Dendritic cell treated with granulocyte-macrophage colony-stimulating factor and Interleukin-4, amounts not matched to agents 40 ng/mL and 50 ng/mL, for 4 days (primary cell): ENCODE results near the gene COL8A2.
A peak's percentile ranks its signal among the peaks of the same experiment; 100 is the strongest.

Experiments used
- H3K27ac Mint-ChIP-seq: one replicate; pipeline ENCODE4 v1.8.0; 2022; ENCODE audit warnings: mild to moderate bottlenecking, mixed read lengths
- H3K27me3 Mint-ChIP-seq: one replicate; pipeline ENCODE4 v1.8.0; 2022; ENCODE audit warnings: mild to moderate bottlenecking, mixed read lengths
- H3K36me3 Mint-ChIP-seq: one replicate; pipeline ENCODE4 v1.8.0; 2022; ENCODE audit warnings: low read depth, mixed read lengths
- H3K4me1 Mint-ChIP-seq: one replicate; pipeline ENCODE4 v1.8.0; 2022; ENCODE audit warnings: low read depth, mixed read lengths
- H3K4me3 Mint-ChIP-seq: one replicate; pipeline ENCODE4 v1.8.0; 2022; ENCODE audit warnings: mild to moderate bottlenecking, moderate library complexity, mixed read lengths
- H3K9me3 Mint-ChIP-seq: one replicate; pipeline ENCODE4 v1.8.0; 2022; ENCODE audit warnings: mixed read lengths
- intact Hi-C: fragments of 100-400 bp; cut with micrococcal nuclease; formaldehyde crosslinking; loops from one replicate; pipeline ENCODE4 v1.15.0; 2022

COL8A2 gene

GRCh38 chr1:36081926-36082485 lies 43.0 kb downstream of the COL8A2 start:
- no peak overlapping the region for H3K27ac Mint-ChIP-seq
- H3K4me3 Mint-ChIP-seq: no peak overlapping the region
- intact Hi-C loops: loop anchor here (10.0 kb wide), 1 partner anchor 147 kb away; the partner anchor contains the start of gene AGO3
- H3K9me3 Mint-ChIP-seq: no peaks in the 10 kb centered on the region
- no peaks in the 10 kb centered on the region for H3K36me3 Mint-ChIP-seq
- no peaks in the 10 kb centered on the region for H3K4me1 Mint-ChIP-seq
- peaks cover 30% of the 10 kb centered on the region for H3K27me3 Mint-ChIP-seq

- Mint-ChIP-seq H3K9me3 (no peaks in the 10 kb centered on the region), H3K27me3 (peaks cover 30% of the 10 kb centered on the region), H3K4me3 (no peak overlapping the region), H3K36me3 (no peaks in the 10 kb centered on the region), H3K4me1 (no peaks in the 10 kb centered on the region), H3K27ac (no peak overlapping the region)
- intact Hi-C loops: loop anchor here (10.0 kb wide), 1 partner anchor 146 kb away; the partner anchor contains the start of gene AGO3
Observed at GRCh38 chr1:36080801-36081200, 44.2 kb downstream of the COL8A2 start.

GRCh38 chr1:36080236-36080635 lies 44.8 kb downstream of the COL8A2 start:
- Mint-ChIP-seq H3K9me3 (no peaks in the 10 kb centered on the region), H3K4me3 (no peak overlapping the region), H3K27me3 (peaks cover 30% of the 10 kb centered on the region), H3K36me3 (no peaks in the 10 kb centered on the region), H3K4me1 (no peaks in the 10 kb centered on the region), H3K27ac (no peak overlapping the region)
- intact Hi-C loops: loop anchor here (10.0 kb wide), 1 partner anchor 145 kb away; the partner anchor contains the start of gene AGO3

- H3K27me3 Mint-ChIP-seq: peaks cover 8% of the 10 kb centered on the region
- no peaks in the 10 kb centered on the region for H3K36me3 Mint-ChIP-seq
- no peak overlapping the region for H3K4me3 Mint-ChIP-seq
- intact Hi-C loops: no loop called here
- H3K4me1 Mint-ChIP-seq: peaks cover 12% of the 10 kb centered on the region
- H3K27ac Mint-ChIP-seq: no peak overlapping the region
- no peaks in the 10 kb centered on the region for H3K9me3 Mint-ChIP-seq
Observed at GRCh38 chr1:36076979-36077573, 47.9 kb downstream of the COL8A2 start.

GRCh38 chr1:36070349-36070748 lies 54.7 kb downstream of the COL8A2 start:
- H3K27me3 Mint-ChIP-seq: no peaks in the 10 kb centered on the region
- H3K4me1 Mint-ChIP-seq: peaks cover 12% of the 10 kb centered on the region
- intact Hi-C loops: no loop called here
- no peaks in the 10 kb centered on the region for H3K36me3 Mint-ChIP-seq
- no peaks in the 10 kb centered on the region for H3K9me3 Mint-ChIP-seq
- no peak overlapping the region for H3K27ac Mint-ChIP-seq
- H3K4me3 Mint-ChIP-seq: no peak overlapping the region

GRCh38 chr1:36068866-36069265 lies 56.2 kb downstream of the COL8A2 start:
- H3K27me3 Mint-ChIP-seq: no peaks in the 10 kb centered on the region
- no peaks in the 10 kb centered on the region for H3K9me3 Mint-ChIP-seq
- H3K4me1 Mint-ChIP-seq: peaks cover 3% of the 10 kb centered on the region
- no peak overlapping the region for H3K4me3 Mint-ChIP-seq
- H3K27ac Mint-ChIP-seq: no peak overlapping the region
- H3K36me3 Mint-ChIP-seq: no peaks in the 10 kb centered on the region
- intact Hi-C loops: no loop called here

- H3K27ac Mint-ChIP-seq: no peak overlapping the region
- no peaks in the 10 kb centered on the region for H3K9me3 Mint-ChIP-seq
- no peaks in the 10 kb centered on the region for H3K36me3 Mint-ChIP-seq
Observed at GRCh38 chr1:36067871-36068270, 57.2 kb downstream of the COL8A2 start.

GRCh38 chr1:36062315-36062714 lies 62.7 kb downstream of the COL8A2 start:
- Mint-ChIP-seq H3K4me3 (no peak overlapping the region), H3K27me3 (no peaks in the 10 kb centered on the region), H3K4me1 (no peaks in the 10 kb centered on the region), H3K27ac (no peak overlapping the region), H3K36me3 (peaks cover 6% of the 10 kb centered on the region), H3K9me3 (no peaks in the 10 kb centered on the region)
- intact Hi-C loops: no loop called here

More at GRCh38 chr1:36067871-36068270, 57.2 kb downstream of the COL8A2 start:
- Mint-ChIP-seq H3K27me3 (no peaks in the 10 kb centered on the region), H3K4me3 (no peak overlapping the region), H3K4me1 (no peaks in the 10 kb centered on the region)
- intact Hi-C loops: no loop called here

GRCh38 chr1:36055706-36056105 lies 69.3 kb downstream of the COL8A2 start:
- intact Hi-C loops: no loop called here
- Mint-ChIP-seq H3K27me3 (no peaks in the 10 kb centered on the region), H3K36me3 (peaks cover 35% of the 10 kb centered on the region), H3K4me1 (peaks cover 23% of the 10 kb centered on the region), H3K4me3 (no peak overlapping the region), H3K9me3 (no peaks in the 10 kb centered on the region), H3K27ac (no peak overlapping the region)

GRCh38 chr1:36053978-36054377 lies 71.0 kb downstream of the COL8A2 start:
- Mint-ChIP-seq H3K27me3 (no peaks in the 10 kb centered on the region), H3K27ac (no peak overlapping the region), H3K4me3 (no peak overlapping the region), H3K4me1 (peaks cover 23% of the 10 kb centered on the region), H3K9me3 (no peaks in the 10 kb centered on the region), H3K36me3 (peaks cover 45% of the 10 kb centered on the region)
- intact Hi-C loops: no loop called here

GRCh38 chr1:36051821-36052220 lies 73.2 kb downstream of the COL8A2 start:
- Mint-ChIP-seq H3K4me3 (no peak overlapping the region), H3K27me3 (no peaks in the 10 kb centered on the region), H3K4me1 (peaks cover 23% of the 10 kb centered on the region), H3K36me3 (peaks cover 66% of the 10 kb centered on the region), H3K27ac (peak overlapping the region; percentile 60), H3K9me3 (no peaks in the 10 kb centered on the region)
- intact Hi-C loops: no loop called here
